K562 (cell line): ENCODE measurements around the gene SLC14A1. TPM values are rescaled to one million over a fixed set of nuclear protein-coding genes. Genes with fewer than 3 reads are reported as not detected.

ENCODE experiments used
- ATAC-seq: fragments of 200-7000 bp; cut with Tn5 transposase; 3 replicates; pipeline ENCODE4 v1.9.1; 2020; ENCODE audit warnings: moderate library complexity
- BruUV-seq: library from RNA; stranded (reverse); fragments of 400-500 nt; replicated peaks from 2 replicates; lab custom pipeline; 2021; lab: Mats Ljungman, UMichigan
- CTCF ChIA-PET: fragments of 300-600 bp; formaldehyde crosslinking; extraction: SDS; loops from one replicate; lab custom pipeline; 2021; ENCODE audit warnings: low intra/inter-chr PET ratio; lab: Yijun Ruan, JAX
- POLR2A ChIA-PET: fragments of 300-600, 350-650 bp; sonication (Branson Sonifier 250); formaldehyde crosslinking; extraction: SDS; loops from one replicate; lab custom pipeline; 2021; ENCODE audit warnings: antibody characterized with exemption, inconsistent platforms; lab: Yijun Ruan, JAX
- DNase-seq, 4 experiments: peaks; one replicate each; pipeline versions ENCODE4 v3.0.0 to v3.0.0-alpha.2; 2011 to 2018; ENCODE audit warnings: low spot score in 3 of 4, mixed read lengths in 3 of 4; ENCODE audit errors: extremely low read depth in 1 of 4
- FAIRE-seq: peaks from 2 replicates; lab custom pipeline; 2011; peaks lifted over from hg19 to GRCh38; lab: Jason Lieb, UNC
- H2AFZ ChIP-seq: 2 replicates; pipeline ENCODE4 v1.6.0; 2011; ENCODE audit warnings: low read depth, low read length, control low read depth, inconsistent platforms
- H3K27ac ChIP-seq: fragments of 200-600 bp; 3 replicates; pipeline ENCODE4 v1.8.0; 2011; ENCODE audit warnings: low read depth, mild to moderate bottlenecking, control low read depth, inconsistent platforms, low read length, moderate library complexity, mixed read lengths; ENCODE audit errors: extremely low read depth
- H3K27me3 ChIP-seq, 2 experiments: fragments of 300-600 bp in 1 of 2; 2 replicates in 1 of 2; 3 replicates in 1 of 2; pipeline versions ENCODE4 v1.6.0 to v1.8.0; 2011; ENCODE audit warnings: inconsistent platforms in 2 of 2, low read length in 2 of 2, mild to moderate bottlenecking in 1 of 2, mixed read lengths in 1 of 2, moderate library complexity in 1 of 2; ENCODE audit not compliant: control insufficient read depth in 2 of 2, insufficient read depth in 2 of 2
- H3K36me3 ChIP-seq: fragments of 300-600 bp; 3 replicates; pipeline ENCODE4 v1.8.0; 2011; ENCODE audit warnings: mild to moderate bottlenecking, low read length, inconsistent platforms; ENCODE audit not compliant: control insufficient read depth, insufficient read depth
- H3K4me1 ChIP-seq, 2 experiments: fragments of 200-600 bp in 1 of 2; replicated peaks in 1 of 2; 2 replicates in 1 of 2; 3 replicates in 1 of 2; pipeline versions ENCODE4 v1.5.1 to v1.8.0; 2011; ENCODE audit warnings: inconsistent platforms in 2 of 2, low read length in 2 of 2, mild to moderate bottlenecking in 1 of 2, mixed read lengths in 1 of 2, moderate library complexity in 1 of 2; ENCODE audit not compliant: control insufficient read depth in 2 of 2, insufficient read depth in 2 of 2
- H3K4me2 ChIP-seq: 2 replicates; pipeline ENCODE4 v1.6.1; 2011; ENCODE audit warnings: low read length, control low read depth, inconsistent platforms, mixed read lengths; ENCODE audit not compliant: insufficient read depth
- H3K4me3 ChIP-seq: fragments of 200-600 bp; sonication (generic), shearing (Covaris generic); 2 replicates; pipeline ENCODE4 v1.5.1; 2016; ENCODE audit warnings: control low read depth, inconsistent platforms
- H3K79me2 ChIP-seq: fragments of 200-600 bp; 3 replicates; pipeline ENCODE4 v1.8.0; 2011; ENCODE audit warnings: low read length, inconsistent platforms; ENCODE audit not compliant: control insufficient read depth, insufficient read depth
- H3K9ac ChIP-seq, 2 experiments: 2 replicates each; pipeline versions ENCODE4 v1.6.0 to v1.6.1; 2011; ENCODE audit warnings: low read depth in 2 of 2, low read length in 2 of 2, control low read depth in 1 of 2, inconsistent platforms in 1 of 2, mild to moderate bottlenecking in 1 of 2, mixed read lengths in 1 of 2; ENCODE audit not compliant: insufficient read depth in 1 of 2
- H3K9me1 ChIP-seq: one replicate; pipeline ENCODE4 v1.6.0; 2011; ENCODE audit warnings: inconsistent platforms, mild to moderate bottlenecking, low read length, moderate library complexity; ENCODE audit not compliant: control insufficient read depth, insufficient read depth
- H3K9me3 ChIP-seq: replicated peaks from 2 replicates; pipeline ENCODE4 v1.5.1; 2011; ENCODE audit warnings: low read depth, low read length, inconsistent platforms; ENCODE audit not compliant: control insufficient read depth, insufficient read depth
- H4K20me1 ChIP-seq: replicated peaks from 2 replicates; pipeline ENCODE4 v1.6.1; 2011; ENCODE audit warnings: low read length, inconsistent platforms, mixed read lengths; ENCODE audit not compliant: control insufficient read depth, insufficient read depth
- CHD1 ChIP-seq: fragments of 200-600 bp; sonication (generic); IDR thresholded peaks from one replicate; pipeline ENCODE4 v1.6.1; 2012; ENCODE audit warnings: mild to moderate bottlenecking, moderate library complexity, low read length, inconsistent platforms
- DDX20 ChIP-seq: fragments of 450-650 bp; IDR thresholded peaks from 2 replicates; pipeline ENCODE4 v1.6.1; 2016; ENCODE audit warnings: missing genetic modification characterization, low read depth, mild to moderate bottlenecking, missing compliant biosample characterization, moderate library complexity
- NUFIP1 ChIP-seq: fragments of 450-650 bp; IDR thresholded peaks from 2 replicates; pipeline ENCODE4 v1.6.1; 2018; ENCODE audit not compliant: partially characterized antibody
- ZNF584 ChIP-seq: fragments of 200-800 bp; sonication (Bioruptor generic); IDR thresholded peaks from 2 replicates; pipeline ENCODE4 v1.6.1; 2016; ENCODE audit warnings: low read depth, mild to moderate bottlenecking, missing genetic modification characterization, missing compliant biosample characterization
- whole genome bisulfite sequencing: fragments of 100-300 bp; shearing (Covaris generic); methylation state at CpG from one replicate; pipeline ENCODE4 v1.1.6; 2016; ENCODE audit warnings: low coverage, mixed read lengths; ENCODE audit not compliant: insufficient coverage; ENCODE audit errors: missing lambda C conversion rate; 5-methylcytosine and 5-hydroxymethylcytosine counted together
- in situ Hi-C: fragments of 300-500 bp; cut with MboI; formaldehyde crosslinking; loops from 4 replicates; pipeline ENCODE4 v1.15.0; 2018; ENCODE audit warnings: inconsistent platforms, mixed read lengths
- intact Hi-C: fragments of 100-400 bp; cut with micrococcal nuclease; formaldehyde crosslinking; loops from 2 replicates; pipeline ENCODE4 v1.14.2; 2022
- polyA plus RNA-seq, 8 experiments: library from polyadenylated mRNA; depleted of rRNA in 4 of 8; stranded (reverse) in 5 of 8; unstranded in 3 of 8; fragments of >200 nt; fragmentation: Nextera tagmentation in 2 of 8; fragmentation: Illumina TruSeq in 1 of 8; extraction: Ambion mirVana in 2 of 8; extraction: Trizol in 1 of 8; gene quantifications; 2 replicates each; pipeline versions ENCODE4 v1.2.1 to v1.2.3, GENCODE V29; 2011 to 2014; ENCODE audit warnings: inconsistent platforms in 1 of 8, missing spikeins in 1 of 8
- total RNA-seq, 7 experiments: library from RNA; depleted of rRNA in 6 of 7; stranded (reverse); fragments of >200 nt in 6 of 7; fragmentation: Illumina TruSeq in 2 of 7; extraction: Trizol in 2 of 7; gene quantifications; 2 replicates each; pipeline versions ENCODE4 v1.2.1 to v1.2.3, GENCODE V29; 2011 to 2021; ENCODE audit warnings: low replicate concordance in 1 of 7
- TF ChIP-seq, protein P1 (sequence below): fragments of 250-450 bp; sonication (Bioruptor Pico); IDR thresholded peaks from 2 replicates; pipeline ENCODE4 v1.5.0; 2020; ENCODE audit warnings: mild to moderate bottlenecking, borderline replicate concordance

The SLC14A1 gene
- total and polyA plus RNA-seq, 9 of the 15 experiments (the other 6 are each of a cell fraction or from before 2014, with no cell fraction given): 0.14 to 0.40 (median 0.20) TPM; not detected in 6

DNA sequence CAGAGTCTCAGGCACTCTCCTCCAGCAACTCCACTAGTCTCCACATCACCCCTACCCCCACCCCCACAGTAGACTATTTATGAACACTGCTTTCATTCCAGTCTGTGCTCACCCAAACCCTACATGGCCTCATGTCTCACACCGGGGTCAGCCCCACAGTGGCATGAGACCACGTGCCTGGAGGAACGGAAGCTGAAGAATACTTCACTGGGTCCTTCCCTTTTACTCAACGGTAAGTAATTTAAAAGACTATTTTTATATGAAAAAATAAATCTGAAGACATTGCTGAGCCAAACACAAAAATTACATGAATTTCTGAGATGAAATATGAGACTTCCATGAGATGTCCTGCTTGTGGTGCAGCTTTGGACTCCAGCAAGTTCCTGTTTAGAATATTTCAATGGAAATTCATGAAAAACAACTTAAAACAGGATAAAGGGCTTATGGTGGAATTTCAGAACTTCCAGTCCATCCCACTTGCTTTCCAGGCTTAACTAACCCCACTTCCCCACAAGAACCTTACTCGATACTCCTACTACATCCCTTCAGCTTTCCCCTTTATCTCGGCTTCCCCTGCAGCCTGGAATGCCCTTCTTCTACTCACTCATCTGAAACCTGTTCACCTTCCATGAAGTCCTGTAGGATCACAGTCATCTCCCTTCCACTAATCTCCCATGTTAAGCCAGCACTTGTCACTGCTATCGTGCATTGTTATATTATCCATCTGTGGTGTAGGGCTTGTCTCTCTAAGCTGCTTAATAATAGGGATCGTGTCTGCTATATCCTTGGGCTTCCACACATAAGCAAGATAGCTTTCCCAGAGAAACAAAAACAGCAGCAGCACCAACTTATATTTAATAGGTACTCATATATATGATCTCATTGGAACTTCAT is 47.9 kb downstream of the SLC14A1 start:
- CTCF ChIA-PET: no interaction called here
- H3K9me1 ChIP-seq: no peaks in the 10 kb centered on the region
- no peaks in the 10 kb centered on the region for H3K36me3 ChIP-seq
- intact Hi-C loops: no loop called here
- peaks cover 0 to 7% of the 10 kb centered on the region in 2 experiments; a peak in 2 of 5 replicates for H3K4me1 ChIP-seq
- in situ Hi-C loops: no loop called here
- TF ChIP-seq CHD1: no peak
- TF ChIP-seq DDX20 (tag): no peak
- TF ChIP-seq, protein P1, sequence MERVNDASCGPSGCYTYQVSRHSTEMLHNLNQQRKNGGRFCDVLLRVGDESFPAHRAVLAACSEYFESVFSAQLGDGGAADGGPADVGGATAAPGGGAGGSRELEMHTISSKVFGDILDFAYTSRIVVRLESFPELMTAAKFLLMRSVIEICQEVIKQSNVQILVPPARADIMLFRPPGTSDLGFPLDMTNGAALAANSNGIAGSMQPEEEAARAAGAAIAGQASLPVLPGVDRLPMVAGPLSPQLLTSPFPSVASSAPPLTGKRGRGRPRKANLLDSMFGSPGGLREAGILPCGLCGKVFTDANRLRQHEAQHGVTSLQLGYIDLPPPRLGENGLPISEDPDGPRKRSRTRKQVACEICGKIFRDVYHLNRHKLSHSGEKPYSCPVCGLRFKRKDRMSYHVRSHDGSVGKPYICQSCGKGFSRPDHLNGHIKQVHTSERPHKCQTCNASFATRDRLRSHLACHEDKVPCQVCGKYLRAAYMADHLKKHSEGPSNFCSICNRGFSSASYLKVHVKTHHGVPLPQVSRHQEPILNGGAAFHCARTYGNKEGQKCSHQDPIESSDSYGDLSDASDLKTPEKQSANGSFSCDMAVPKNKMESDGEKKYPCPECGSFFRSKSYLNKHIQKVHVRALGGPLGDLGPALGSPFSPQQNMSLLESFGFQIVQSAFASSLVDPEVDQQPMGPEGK (CRISPR knock-in tag): no peak
- no peak for TF ChIP-seq ZNF584 (CRISPR knock-in tag)
- TF ChIP-seq NUFIP1: no peak
- H3K9me3 ChIP-seq: no peaks in the 10 kb centered on the region
- H3K27ac ChIP-seq: no peak overlapping the region
- POLR2A ChIA-PET: no interaction called here
- H2AFZ ChIP-seq: no peak overlapping the region
- H3K4me2 ChIP-seq: no peak overlapping the region
- ATAC-seq: no peak
- 0% methylated on average over 7 of the region's 8 CpGs for WGBS
- no TSS peak for BruUV-seq
- H4K20me1 ChIP-seq: no peaks in the 10 kb centered on the region
- no peak for FAIRE-seq
- H3K9ac ChIP-seq: no peak overlapping the region
- H3K27me3 ChIP-seq: peaks cover 0 to 6% of the 10 kb centered on the region in 2 experiments; a peak in 2 of 5 replicates
- no peak for DNase-seq
- no peaks in the 10 kb centered on the region for H3K79me2 ChIP-seq
- no peak overlapping the region for H3K4me3 ChIP-seq
